Natural killer cell (primary cell): ENCODE data around the gene KRTCAP2. TPM values are rescaled to one million over a fixed set of nuclear protein-coding genes. Genes with fewer than 3 reads are reported as not detected.

Experiments used
- ATAC-seq, 3 donors: fragments of 150-1000 bp in 2 of 3; fragments of 200-7000 bp in 1 of 3; cut with Tn5 transposase; 1 replicate in 1 of 3; 2 replicates in 2 of 3; pipeline ENCODE4 v1.10.0; 2021; ENCODE audit warnings: mild to moderate bottlenecking in 2 of 3, moderate library complexity in 2 of 3
- DNase-seq, 2 donors: peaks; one replicate each; pipeline versions ENCODE4 v3.0.0 to v3.0.0-alpha.2; 2013 to 2021; ENCODE audit warnings: mixed read lengths in 1 of 2
- H3K27ac ChIP-seq: one replicate; pipeline ENCODE4 v1.5.1; 2013; ENCODE audit warnings: mild to moderate bottlenecking, low read length
- H3K27me3 ChIP-seq: one replicate; pipeline ENCODE4 v1.6.1; 2013; ENCODE audit warnings: low read length; ENCODE audit not compliant: control insufficient read depth, insufficient read depth
- H3K36me3 ChIP-seq: one replicate; pipeline ENCODE4 v1.6.1; 2013; ENCODE audit warnings: low read length; ENCODE audit not compliant: control insufficient read depth, insufficient read depth
- H3K4me1 ChIP-seq: one replicate; pipeline ENCODE4 v1.6.1; 2013; ENCODE audit warnings: low read length; ENCODE audit not compliant: control insufficient read depth, insufficient read depth
- H3K4me3 ChIP-seq: one replicate; pipeline ENCODE4 v1.5.1; 2013; ENCODE audit warnings: low read length
- H3K9me3 ChIP-seq: one replicate; pipeline ENCODE4 v1.6.1; 2013; ENCODE audit warnings: low read length; ENCODE audit not compliant: control insufficient read depth, insufficient read depth
- H3K27ac Mint-ChIP-seq, 2 donors: one replicate each; pipeline ENCODE4 v1.8.0; 2022; ENCODE audit warnings: mild to moderate bottlenecking in 2 of 2, mixed read lengths in 2 of 2, moderate library complexity in 1 of 2
- H3K27me3 Mint-ChIP-seq, 2 donors: one replicate each; pipeline ENCODE4 v1.8.0; 2022; ENCODE audit warnings: low read depth in 2 of 2, mixed read lengths in 2 of 2
- H3K36me3 Mint-ChIP-seq: one replicate; pipeline ENCODE4 v1.8.0; 2022; ENCODE audit warnings: mixed read lengths
- H3K4me1 Mint-ChIP-seq, 2 donors: one replicate each; pipeline ENCODE4 v1.8.0; 2022; ENCODE audit warnings: mixed read lengths in 2 of 2
- H3K4me3 Mint-ChIP-seq: one replicate; pipeline ENCODE4 v1.8.0; 2022; ENCODE audit warnings: mild to moderate bottlenecking, moderate library complexity, mixed read lengths
- H3K9me3 Mint-ChIP-seq, 2 donors: one replicate each; pipeline ENCODE4 v1.8.0; 2022; ENCODE audit warnings: mixed read lengths in 2 of 2
- CTCF ChIP-seq: fragments of 200-600 bp; IDR thresholded peaks from one replicate; pipeline ENCODE4 v1.8.0; 2022; ENCODE audit warnings: antibody characterized with exemption
- whole genome bisulfite sequencing: methylation state at CpG from one replicate; pipeline ENCODE4 v1.1.7; 2013; ENCODE audit warnings: missing lambda C conversion rate; ENCODE audit not compliant: insufficient coverage; 5-methylcytosine and 5-hydroxymethylcytosine counted together
- intact Hi-C: fragments of 100-400 bp; cut with micrococcal nuclease; formaldehyde crosslinking; loops from one replicate; pipeline ENCODE4 v1.14.2; 2022
- total RNA-seq, 4 donors: library from RNA; stranded (reverse); fragments of 120-200 nt in 1 of 4; gene quantifications; one replicate each; pipeline versions ENCODE4 v1.2.3 to v1.2.4, GENCODE V29; 2013 to 2022

The KRTCAP2 gene
- total RNA-seq, 3 donors from 2014 or later (not counting 1 experiment from before 2014, with no cell fraction given): 95.3 to 113 (median 104) TPM

- WGBS: under 1% methylated on average over 52 of the region's 52 CpGs
- peak; percentile 93 to 96 for DNase-seq
- H3K4me3 Mint-ChIP-seq: peak within 1 kb of the TSS; percentile 100
- H3K27me3 Mint-ChIP-seq: peaks cover 5 to 6% of the 10 kb centered on the region in 2 donors
- Histone ChIP-seq H3K4me1 (peaks cover 37% of the 10 kb centered on the region), H3K36me3 (no peaks in the 10 kb centered on the region), H3K27me3 (no peaks in the 10 kb centered on the region), H3K9me3 (no peaks in the 10 kb centered on the region), H3K4me3 (peak within 1 kb of the TSS; percentile 98), H3K27ac (peak within 1 kb of the TSS; percentile 100)
- peak within 1 kb of the TSS; percentile 99 for H3K27ac Mint-ChIP-seq
- H3K36me3 Mint-ChIP-seq: no peaks in the 10 kb centered on the region
- no peaks in the 10 kb centered on the region for H3K9me3 Mint-ChIP-seq
- peaks cover 22 to 48% of the 10 kb centered on the region in 2 donors for H3K4me1 Mint-ChIP-seq
- ATAC-seq: peak; percentile 80 to 93 (median 85)
- no peak for TF ChIP-seq CTCF
- intact Hi-C loops: no loop called here
These were observed 37.6 kb downstream of the KRTCAP2 start, which contains the start of gene SLC50A1 for GRCh38 chr1:155135415-155136028. SLC50A1 (plus strand) TSS chr1:155135852; CDS start chr1:155135912, 60 bp downstream.

- H3K4me1 ChIP-seq: peaks cover 34% of the 10 kb centered on the region
- peaks cover 22 to 42% of the 10 kb centered on the region in 2 donors for H3K4me1 Mint-ChIP-seq
- ATAC-seq (peak in 1 of 3 donors; percentile 33), DNase-seq (peak in 1 of 2 donors; percentile 57)
- peak overlapping the region; percentile 100 for H3K27ac ChIP-seq
- no peaks in the 10 kb centered on the region for H3K9me3 ChIP-seq
- 49% methylated on average over 18 of the region's 18 CpGs for WGBS
- no peaks in the 10 kb centered on the region for H3K9me3 Mint-ChIP-seq
- H3K27me3 ChIP-seq: no peaks in the 10 kb centered on the region
- H3K4me3 ChIP-seq: peak overlapping the region; percentile 98
- no peaks in the 10 kb centered on the region for H3K36me3 Mint-ChIP-seq
- H3K27ac Mint-ChIP-seq: peak overlapping the region; percentile 99
- H3K36me3 ChIP-seq: no peaks in the 10 kb centered on the region
- peaks cover 7 to 9% of the 10 kb centered on the region in 2 donors for H3K27me3 Mint-ChIP-seq
- peak overlapping the region; percentile 100 for H3K4me3 Mint-ChIP-seq
- TF ChIP-seq CTCF: no peak
- intact Hi-C loops: no loop called here
These were observed 38.2 kb downstream of the KRTCAP2 start for GRCh38 chr1:155134880-155135414.

- peaks cover 22 to 46% of the 10 kb centered on the region in 2 donors for H3K4me1 Mint-ChIP-seq
- 96% methylated on average over 1 of the region's 1 CpG for WGBS
These were observed 38.8 kb downstream of the KRTCAP2 start for GRCh38 chr1:155134322-155134721.

More at GRCh38 chr1:155134322-155134721, 38.8 kb downstream of the KRTCAP2 start:
- Mint-ChIP-seq H3K9me3 (no peaks in the 10 kb centered on the region), H3K4me3 (peak overlapping the region; percentile 100), H3K36me3 (no peaks in the 10 kb centered on the region), H3K27ac (peak overlapping the region; percentile 99), H3K27me3 (peaks cover 12 to 16% of the 10 kb centered on the region in 2 donors)
- H3K36me3 ChIP-seq: no peaks in the 10 kb centered on the region
- H3K27ac ChIP-seq: no peak overlapping the region
- no peak for ATAC-seq
- no peak for TF ChIP-seq CTCF
- intact Hi-C loops: no loop called here
- H3K27me3 ChIP-seq: peaks cover 2% of the 10 kb centered on the region
- peak in 1 of 2 donors; percentile 21 for DNase-seq
- peaks cover 30% of the 10 kb centered on the region for H3K4me1 ChIP-seq
- H3K9me3 ChIP-seq: no peaks in the 10 kb centered on the region
- no peak overlapping the region for H3K4me3 ChIP-seq
